Breast epithelium (tissue), 3 donors: ENCODE measurements around the gene CEACAM16.

ENCODE experiments used
- CTCF ChIP-seq, 3 donors: fragments of 450-650 bp; IDR thresholded peaks; one replicate each; pipeline ENCODE4 v1.5.1; 2016 to 2017; ENCODE audit warnings: antibody characterized with exemption in 3 of 3, mild to moderate bottlenecking in 3 of 3, moderate library complexity in 3 of 3
- POLR2A ChIP-seq: fragments of 450-650 bp; IDR thresholded peaks from one replicate; pipeline ENCODE4 v1.6.1; 2016; ENCODE audit warnings: antibody characterized with exemption, mild to moderate bottlenecking, moderate library complexity

DNA sequence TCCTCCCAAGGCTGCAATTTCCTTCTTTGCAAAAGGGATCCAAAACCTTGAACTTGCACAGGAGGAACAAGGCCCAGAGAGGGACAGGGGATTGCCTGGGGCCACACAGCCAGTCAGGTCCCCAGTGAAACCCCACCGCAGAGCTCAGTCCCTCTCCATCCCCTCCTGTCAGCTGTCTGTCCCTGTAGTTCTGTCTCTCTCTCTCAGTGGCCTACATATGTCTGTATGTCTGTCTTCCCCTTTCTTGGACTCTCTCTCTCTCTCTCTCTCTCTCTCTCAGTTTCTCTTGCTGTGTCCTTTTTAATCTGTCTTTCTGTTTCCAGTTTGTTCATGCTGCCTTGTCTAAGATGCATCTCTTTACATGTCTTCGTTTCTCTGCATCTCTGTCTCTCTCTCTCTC lies 16.1 kb upstream of the CEACAM16 start:
- TF ChIP-seq POLR2A (no peak), CTCF (IDR thresholded peaks at IDR 0.05) (no peak)
